Measurements from ENCODE around the gene BRD7. TPM values are rescaled to one million over a fixed set of nuclear protein-coding genes. Genes with fewer than 3 reads are reported as not detected.

BRD7 gene
- total and polyA plus RNA-seq, 2 of the 13 experiments (the other 11 are each of a cell fraction or from before 2014, with no cell fraction given) = 82.3 to 149 TPM

DNA sequence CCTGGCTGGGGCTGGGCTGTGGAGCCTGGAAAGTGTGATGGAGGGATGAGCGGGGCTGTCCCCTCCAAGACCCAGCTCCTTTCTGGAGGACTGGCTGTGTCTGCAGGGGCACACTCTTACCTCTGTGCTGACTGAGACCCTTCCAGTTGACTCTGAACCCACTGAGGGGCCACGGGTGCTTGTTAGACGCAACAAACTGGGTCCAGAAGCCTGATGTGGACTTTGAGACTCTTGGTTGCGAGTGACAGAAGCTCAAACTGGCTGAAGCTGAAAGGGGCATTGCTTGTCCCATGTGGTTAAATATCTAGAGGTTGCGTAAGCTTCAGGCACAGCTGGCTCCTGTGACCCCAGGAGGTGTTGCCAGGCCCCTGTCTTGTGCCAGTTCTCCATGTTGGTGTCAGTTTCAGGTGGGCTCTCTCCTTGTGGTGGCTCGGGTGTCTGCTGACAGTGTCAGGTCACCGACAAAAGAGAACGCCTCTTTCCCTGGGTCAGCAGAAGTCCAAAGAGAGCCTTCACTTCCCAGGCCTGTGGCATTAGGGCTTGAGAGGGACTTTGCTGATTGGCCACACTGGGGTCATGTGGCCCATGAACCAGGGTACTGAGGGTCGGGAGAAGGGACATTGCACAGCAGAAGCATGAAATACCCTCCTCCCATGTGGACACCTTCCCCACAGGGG lies 85.7 kb downstream of the BRD7 start:
- ChIA-PET POLR2A (interaction anchor here (1.2 to 2.6 kb wide), 6 partner anchors 9 to 27 kb away, joined by 3 to 13 read pairs (median 6); no protein-coding TSS in a partner anchor), CTCF (ENCODE audit: low intra/inter-chr PET ratio, low total read pairs) (no interaction called here)
- Histone ChIP-seq H3K27me3 (ENCODE audit: control insufficient read depth in 1 of 2, insufficient read depth in 2 of 2, low read length in 2 of 2) (no peaks in the 10 kb centered on the region; a peak in 1 of 5 replicates), H3K9ac (ENCODE audit: insufficient read depth, low read depth, low read length) (peak overlapping the region; percentile 31), H3K27ac (ENCODE audit: extremely low read length, insufficient read depth, low read length) (peak overlapping the region; percentile 54), H3K4me2 (ENCODE audit: low read depth, low read length) (peak overlapping the region; percentile 86), H3K4me3 (replicated peaks in 1 of 3; ENCODE audit: insufficient read depth in 1 of 3, low read depth in 2 of 3, low read length in 3 of 3) (peak overlapping the region; percentile 20 to 62 (median 27); a peak in 5 of 6 replicates), H4K20me1 (ENCODE audit: insufficient read depth, low read length) (no peaks in the 10 kb centered on the region), H2AFZ (ENCODE audit: low read length) (peak overlapping the region; percentile 56), H3K4me1 (ENCODE audit: insufficient read depth, low read length) (peaks cover 48% of the 10 kb centered on the region), H3K9me3 (ENCODE audit: low read length) (no peaks in the 10 kb centered on the region), H3K36me3 (replicated peaks in 1 of 2; ENCODE audit: control insufficient read depth in 1 of 2, insufficient read depth in 2 of 2, low read length in 2 of 2) (no peaks in the 10 kb centered on the region), H3K79me2 (ENCODE audit: insufficient read depth, low read length) (no peaks in the 10 kb centered on the region)
- ATAC-seq (peak; percentile 74), FAIRE-seq (peak; percentile 88), DNase-seq (ENCODE audit: low spot score) (peak; percentile 87)
- intact Hi-C loops (cut with micrococcal nuclease; ENCODE audit: unreplicated experiment) (no loop called here), in situ Hi-C loops (cut with HindIII; ENCODE audit: extremely low pct_ligation_motif_present, low pct_unique_long_range_greater_than_20kb) (no loop called here)
- BruUV-seq (replicated peaks) = no TSS peak
- 0% methylated on average over 5 of the region's 9 CpGs for WGBS (ENCODE audit: low lambda C conversion rate)
- TF ChIP-seq MEIS2 (CRISPR knock-in tag; IDR thresholded peaks at IDR 0.05) (peak; percentile 79), FOXK2 (IDR thresholded peaks at IDR 0.05) (0 out of 2 replicates have a peak, but pooled peaks have one; percentile 26), STAG1 (CRISPR knock-in tag; IDR thresholded peaks at IDR 0.05) (no peak), TCF7 (IDR thresholded peaks at IDR 0.05; ENCODE audit: low read depth) (no peak), ZNF441 (CRISPR knock-in tag; IDR thresholded peaks at IDR 0.05; ENCODE audit: borderline replicate concordance) (0 out of 2 replicates have a peak, but pooled peaks have one; percentile 40), ZSCAN29 (CRISPR knock-in tag; conservative IDR thresholded peaks at IDR 0.05) (no peak), ZSCAN22 (CRISPR knock-in tag; IDR thresholded peaks at IDR 0.05) (peak; percentile 10; the same call in 1 of the 2 replicates), ZNF34 (CRISPR knock-in tag; IDR thresholded peaks at IDR 0.05; ENCODE audit: borderline replicate concordance) (no peak), RAD51 (IDR thresholded peaks at IDR 0.05; ENCODE audit: borderline replicate concordance) (peak; percentile 42), ZNF44 (CRISPR knock-in tag; IDR thresholded peaks at IDR 0.05) (no peak), ZNF788 (CRISPR knock-in tag; IDR thresholded peaks at IDR 0.05; ENCODE audit: borderline replicate concordance) (peak; percentile 61; the same call in 1 of the 2 replicates), NCOA2 (CRISPR knock-in tag; IDR thresholded peaks at IDR 0.05) (peak; percentile 60; the same call in 1 of the 2 replicates), ZNF644 (CRISPR knock-in tag; IDR thresholded peaks at IDR 0.05; ENCODE audit: low read depth) (peak; percentile 98), PHF21A (CRISPR knock-in tag; IDR thresholded peaks at IDR 0.05) (peak; percentile 95)
- TF ChIP-seq, protein P1, sequence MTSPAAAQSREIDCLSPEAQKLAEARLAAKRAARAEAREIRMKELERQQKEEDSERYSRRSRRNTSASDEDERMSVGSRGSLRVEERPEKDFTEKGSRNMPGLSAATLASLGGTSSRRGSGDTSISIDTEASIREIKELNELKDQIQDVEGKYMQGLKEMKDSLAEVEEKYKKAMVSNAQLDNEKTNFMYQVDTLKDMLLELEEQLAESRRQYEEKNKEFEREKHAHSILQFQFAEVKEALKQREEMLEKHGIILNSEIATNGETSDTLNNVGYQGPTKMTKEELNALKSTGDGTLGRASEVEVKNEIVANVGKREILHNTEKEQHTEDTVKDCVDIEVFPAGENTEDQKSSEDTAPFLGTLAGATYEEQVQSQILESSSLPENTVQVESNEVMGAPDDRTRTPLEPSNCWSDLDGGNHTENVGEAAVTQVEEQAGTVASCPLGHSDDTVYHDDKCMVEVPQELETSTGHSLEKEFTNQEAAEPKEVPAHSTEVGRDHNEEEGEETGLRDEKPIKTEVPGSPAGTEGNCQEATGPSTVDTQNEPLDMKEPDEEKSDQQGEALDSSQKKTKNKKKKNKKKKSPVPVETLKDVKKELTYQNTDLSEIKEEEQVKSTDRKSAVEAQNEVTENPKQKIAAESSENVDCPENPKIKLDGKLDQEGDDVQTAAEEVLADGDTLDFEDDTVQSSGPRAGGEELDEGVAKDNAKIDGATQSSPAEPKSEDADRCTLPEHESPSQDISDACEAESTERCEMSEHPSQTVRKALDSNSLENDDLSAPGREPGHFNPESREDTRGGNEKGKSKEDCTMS (CRISPR knock-in tag; conservative IDR thresholded peaks at IDR 0.05) = no peak
- TF ChIP-seq, protein P2, sequence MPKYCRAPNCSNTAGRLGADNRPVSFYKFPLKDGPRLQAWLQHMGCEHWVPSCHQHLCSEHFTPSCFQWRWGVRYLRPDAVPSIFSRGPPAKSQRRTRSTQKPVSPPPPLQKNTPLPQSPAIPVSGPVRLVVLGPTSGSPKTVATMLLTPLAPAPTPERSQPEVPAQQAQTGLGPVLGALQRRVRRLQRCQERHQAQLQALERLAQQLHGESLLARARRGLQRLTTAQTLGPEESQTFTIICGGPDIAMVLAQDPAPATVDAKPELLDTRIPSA (CRISPR knock-in tag; IDR thresholded peaks at IDR 0.05; ENCODE audit: borderline replicate concordance) = no peak
- TF ChIP-seq, protein P3, sequence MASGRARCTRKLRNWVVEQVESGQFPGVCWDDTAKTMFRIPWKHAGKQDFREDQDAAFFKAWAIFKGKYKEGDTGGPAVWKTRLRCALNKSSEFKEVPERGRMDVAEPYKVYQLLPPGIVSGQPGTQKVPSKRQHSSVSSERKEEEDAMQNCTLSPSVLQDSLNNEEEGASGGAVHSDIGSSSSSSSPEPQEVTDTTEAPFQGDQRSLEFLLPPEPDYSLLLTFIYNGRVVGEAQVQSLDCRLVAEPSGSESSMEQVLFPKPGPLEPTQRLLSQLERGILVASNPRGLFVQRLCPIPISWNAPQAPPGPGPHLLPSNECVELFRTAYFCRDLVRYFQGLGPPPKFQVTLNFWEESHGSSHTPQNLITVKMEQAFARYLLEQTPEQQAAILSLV (CRISPR knock-in tag; IDR thresholded peaks at IDR 0.05; ENCODE audit: borderline replicate concordance) = no peak
- TF ChIP-seq, protein P4, sequence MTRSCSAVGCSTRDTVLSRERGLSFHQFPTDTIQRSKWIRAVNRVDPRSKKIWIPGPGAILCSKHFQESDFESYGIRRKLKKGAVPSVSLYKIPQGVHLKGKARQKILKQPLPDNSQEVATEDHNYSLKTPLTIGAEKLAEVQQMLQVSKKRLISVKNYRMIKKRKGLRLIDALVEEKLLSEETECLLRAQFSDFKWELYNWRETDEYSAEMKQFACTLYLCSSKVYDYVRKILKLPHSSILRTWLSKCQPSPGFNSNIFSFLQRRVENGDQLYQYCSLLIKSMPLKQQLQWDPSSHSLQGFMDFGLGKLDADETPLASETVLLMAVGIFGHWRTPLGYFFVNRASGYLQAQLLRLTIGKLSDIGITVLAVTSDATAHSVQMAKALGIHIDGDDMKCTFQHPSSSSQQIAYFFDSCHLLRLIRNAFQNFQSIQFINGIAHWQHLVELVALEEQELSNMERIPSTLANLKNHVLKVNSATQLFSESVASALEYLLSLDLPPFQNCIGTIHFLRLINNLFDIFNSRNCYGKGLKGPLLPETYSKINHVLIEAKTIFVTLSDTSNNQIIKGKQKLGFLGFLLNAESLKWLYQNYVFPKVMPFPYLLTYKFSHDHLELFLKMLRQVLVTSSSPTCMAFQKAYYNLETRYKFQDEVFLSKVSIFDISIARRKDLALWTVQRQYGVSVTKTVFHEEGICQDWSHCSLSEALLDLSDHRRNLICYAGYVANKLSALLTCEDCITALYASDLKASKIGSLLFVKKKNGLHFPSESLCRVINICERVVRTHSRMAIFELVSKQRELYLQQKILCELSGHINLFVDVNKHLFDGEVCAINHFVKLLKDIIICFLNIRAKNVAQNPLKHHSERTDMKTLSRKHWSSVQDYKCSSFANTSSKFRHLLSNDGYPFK (CRISPR knock-in tag; IDR thresholded peaks at IDR 0.05; ENCODE audit: borderline replicate concordance) = peak; percentile 49; the same call in 1 of the 2 replicates

All from HepG2 (cell line).